CMK (cell line): ENCODE results near the gene SH3D21.

ENCODE experiments used
- DNase-seq: peaks from one replicate; pipeline ENCODE4 v3.0.0-alpha.2; 2010; ENCODE audit warnings: low read depth

The SH3D21 gene

DNA sequence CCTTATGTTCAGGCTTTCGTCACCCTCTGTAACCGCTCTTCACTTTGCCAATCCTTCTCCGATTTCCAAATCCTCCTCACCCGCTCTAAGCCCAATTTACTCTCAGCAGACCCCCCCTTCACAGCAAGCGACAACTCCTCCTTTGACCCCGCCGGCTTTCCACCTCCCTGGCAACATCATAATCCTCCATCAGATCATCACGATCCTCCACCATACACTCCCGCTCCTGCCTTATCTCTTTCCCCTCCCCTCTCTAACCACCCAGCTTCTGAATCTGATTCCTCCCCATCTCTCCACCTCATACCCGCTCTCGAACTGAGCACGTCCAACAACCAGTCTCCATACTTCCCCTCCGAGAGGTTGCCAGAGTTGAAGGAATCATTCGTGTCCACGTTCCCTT lies 24.8 kb downstream of the SH3D21 start:
- no peak for DNase-seq

DNA sequence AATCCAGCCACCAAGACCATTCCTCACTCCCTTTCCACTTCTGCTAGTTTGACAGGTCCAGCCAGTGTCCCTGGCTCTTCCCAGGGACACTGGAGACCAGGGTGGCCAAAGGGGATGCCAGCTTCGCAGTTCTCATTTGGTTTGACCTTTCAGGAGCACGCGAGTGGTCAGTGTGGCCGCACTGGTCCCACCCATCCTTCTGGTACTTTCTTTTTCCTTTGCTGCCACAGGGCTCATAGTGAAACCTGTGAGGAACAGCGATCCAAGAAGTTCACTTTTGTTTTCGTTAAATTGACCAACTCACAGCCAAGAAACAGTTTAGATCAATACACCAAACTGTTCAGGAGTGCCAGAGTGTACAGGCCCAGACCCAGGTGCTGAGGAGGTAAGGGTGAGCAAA lies 31.7 kb downstream of the SH3D21 start:
- no peak for DNase-seq

DNA sequence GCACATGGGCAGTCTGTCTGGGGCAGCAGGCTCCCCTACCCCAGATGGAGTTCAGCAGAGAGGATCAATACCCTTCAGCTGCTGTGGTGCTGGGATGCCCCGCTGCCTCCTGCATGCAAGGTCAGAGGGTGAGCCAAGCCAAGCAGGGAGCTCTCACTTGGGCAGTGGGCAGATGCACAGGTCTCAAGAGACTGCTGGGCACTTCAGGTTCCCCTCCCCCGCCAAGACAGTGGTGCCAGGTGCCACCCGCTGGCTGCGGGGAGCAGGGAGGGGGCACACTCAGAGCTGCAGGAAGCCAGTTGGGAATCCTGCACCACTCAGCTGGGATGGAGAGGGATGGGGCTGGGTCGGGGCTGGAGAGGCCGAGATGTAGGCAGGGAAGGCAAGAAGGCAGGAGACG lies 33.0 kb downstream of the SH3D21 start:
- DNase-seq: no peak

DNA sequence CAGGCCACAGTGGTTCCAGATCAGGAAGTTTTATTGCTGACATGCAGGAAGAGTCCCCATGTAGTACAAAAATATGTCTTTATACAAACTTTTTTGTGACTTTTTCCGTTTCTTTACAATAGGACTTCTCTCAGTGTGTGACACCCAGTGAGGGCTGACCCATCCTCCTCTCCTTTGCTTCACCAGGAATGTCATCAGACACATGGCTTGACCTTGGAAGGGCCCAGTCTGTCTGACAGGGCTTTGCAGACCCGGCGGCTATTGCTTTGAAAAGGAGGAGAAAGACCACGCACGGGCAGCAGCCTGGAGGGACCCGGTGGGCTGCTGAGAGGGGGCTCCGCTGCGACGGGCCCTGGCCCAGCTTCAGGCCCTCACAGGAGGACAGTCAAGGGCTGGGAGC lies 33.4 kb downstream of the SH3D21 start:
- DNase-seq: no peak

- DNase-seq: no peak
Observed at GRCh38 chr1:36341626-36342320, 35.6 kb downstream of the SH3D21 start.

- DNase-seq: no peak
Observed at GRCh38 chr1:36342426-36343185, 36.4 kb downstream of the SH3D21 start.

GRCh38 chr1:36343651-36344394 lies 37.7 kb downstream of the SH3D21 start:
- no peak for DNase-seq

GRCh38 chr1:36344395-36344680 lies 38.2 kb downstream of the SH3D21 start:
- no peak for DNase-seq

DNA sequence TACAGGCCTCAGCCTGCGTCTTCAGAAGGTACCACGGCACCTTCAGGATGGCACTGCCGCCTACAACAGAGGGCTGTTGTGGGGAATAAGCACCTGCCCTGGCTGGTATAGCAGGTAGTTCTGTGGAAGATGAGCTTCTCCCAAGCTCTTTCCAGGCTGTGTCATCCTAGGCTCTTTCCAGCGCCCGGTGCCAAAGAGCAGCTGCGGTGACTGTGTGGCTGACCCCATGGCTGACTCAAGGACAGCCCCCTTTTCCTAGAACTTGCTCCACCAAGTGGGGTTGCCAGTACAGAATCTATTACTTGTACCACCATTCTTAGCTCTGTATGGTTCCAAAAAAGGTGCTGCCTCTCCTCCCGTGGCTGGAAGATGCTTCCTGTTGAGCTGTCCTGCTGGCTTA lies 39.2 kb downstream of the SH3D21 start:
- DNase-seq: no peak

DNA sequence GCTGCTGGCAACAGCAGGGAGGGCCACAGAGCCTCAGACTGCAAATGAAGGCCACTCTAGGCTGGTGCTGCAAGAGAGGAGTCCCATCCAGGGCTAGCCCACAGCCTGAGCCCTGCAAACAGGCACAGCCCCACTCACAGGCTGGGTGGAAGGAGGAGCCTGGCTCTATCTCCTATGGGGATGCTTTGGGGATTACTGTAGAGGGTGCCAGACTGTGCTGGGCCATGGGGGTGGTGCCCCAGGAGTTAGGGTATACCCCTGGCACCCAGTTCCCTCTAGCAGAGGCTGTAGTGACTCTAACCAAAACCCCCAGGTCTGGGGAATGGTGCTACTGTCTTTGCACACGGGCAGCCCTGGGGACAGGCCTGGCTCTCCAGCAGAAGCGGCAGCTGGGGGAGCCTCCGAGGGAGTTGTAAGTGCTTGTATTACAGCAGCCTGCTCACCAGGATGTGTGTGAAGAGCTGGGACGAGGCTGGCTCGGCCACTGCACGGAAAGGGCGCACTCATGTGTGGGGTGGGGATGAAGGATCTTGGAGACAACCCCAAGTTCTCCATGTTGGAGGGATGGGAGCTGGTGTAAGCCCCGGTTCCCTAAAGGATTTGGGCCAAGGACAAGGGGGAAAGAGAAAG lies 40.7 kb downstream of the SH3D21 start:
- no peak for DNase-seq

- DNase-seq: no peak
Observed at GRCh38 chr1:36349241-36349671, 43.1 kb downstream of the SH3D21 start.

DNA sequence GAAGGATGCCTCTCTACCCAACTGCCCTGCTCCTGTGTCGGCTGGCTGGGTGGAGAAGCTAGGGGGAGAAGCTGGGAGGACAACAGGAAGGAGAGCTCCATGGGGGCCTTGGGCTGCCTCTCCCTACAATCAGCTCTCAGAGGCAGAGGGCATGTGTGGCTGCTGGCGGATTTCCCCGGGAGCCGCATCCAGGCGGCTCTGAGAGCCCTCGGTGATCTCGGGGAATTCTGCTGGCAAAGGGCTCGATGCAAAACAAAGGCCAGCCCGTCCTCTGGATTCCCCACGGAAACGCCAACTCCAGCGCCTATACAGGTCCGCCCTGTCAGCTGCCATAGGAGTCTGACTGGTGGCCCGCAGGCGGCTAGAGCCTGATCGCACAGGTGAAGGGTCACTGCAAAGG lies 43.7 kb downstream of the SH3D21 start:
- no peak for DNase-seq

DNA sequence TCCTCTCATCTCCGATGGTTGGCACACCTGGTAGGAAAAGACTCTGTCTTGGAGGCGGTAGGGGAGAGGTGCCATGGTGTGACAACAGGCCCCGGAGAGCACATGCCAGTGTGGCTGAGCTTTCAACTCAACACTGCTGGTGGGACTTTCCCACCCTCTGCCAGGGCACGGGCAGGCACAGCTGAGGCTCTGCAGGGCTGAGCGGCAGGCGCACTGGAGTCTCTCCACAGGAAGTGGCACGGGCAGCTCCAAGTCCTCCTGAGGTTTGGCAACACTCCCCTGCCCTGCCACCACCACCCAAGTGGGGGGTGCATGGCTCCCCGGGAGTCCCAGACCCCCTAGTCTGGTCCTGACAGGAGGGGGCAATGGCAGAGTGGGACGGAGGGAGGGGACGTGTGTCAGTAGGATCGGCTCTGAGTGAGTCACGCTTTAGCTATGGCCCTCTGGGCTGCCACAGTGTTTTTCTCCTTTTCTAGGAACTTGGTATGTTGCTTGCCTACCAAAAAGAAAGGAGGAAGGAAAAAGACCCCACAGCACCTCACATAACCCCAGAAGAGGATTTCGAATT lies 44.6 kb downstream of the SH3D21 start:
- no peak for DNase-seq

DNA sequence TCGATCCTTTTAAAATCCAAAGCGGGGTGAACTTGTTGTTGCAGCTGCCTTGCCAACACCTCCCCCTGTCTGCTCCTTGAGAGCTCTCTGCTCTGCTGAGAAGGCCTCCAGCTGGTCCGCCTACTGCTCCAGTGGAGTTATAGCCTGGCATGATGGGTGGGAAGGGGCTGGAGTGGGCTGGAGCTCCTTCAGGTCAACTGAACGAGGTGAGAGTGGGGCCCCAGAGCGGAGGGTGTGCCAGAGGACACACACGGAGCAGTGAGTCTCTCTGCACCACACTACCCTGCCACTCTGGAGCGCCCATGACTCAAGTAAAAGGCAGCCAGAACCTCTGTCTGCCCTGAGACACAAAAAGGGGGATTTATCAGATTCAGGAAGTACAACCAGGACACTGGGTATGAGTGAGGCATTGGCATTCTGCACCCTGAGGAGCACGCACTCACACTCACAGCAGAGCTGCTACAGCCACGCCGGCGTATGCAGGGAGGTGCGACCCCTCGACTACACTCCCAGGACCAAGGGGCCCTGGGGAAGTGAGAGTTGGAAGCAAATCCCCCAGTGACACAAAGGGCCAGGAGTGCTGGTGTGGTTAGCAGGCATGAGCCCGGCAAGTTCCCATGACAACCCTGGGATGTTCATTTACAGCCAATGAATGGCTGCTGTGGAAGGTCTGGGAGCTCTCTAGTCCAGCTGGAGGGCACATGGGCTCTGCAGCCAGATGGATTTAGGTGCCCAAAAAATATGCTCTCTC lies 45.2 kb downstream of the SH3D21 start:
- DNase-seq: no peak

- no peak for DNase-seq
Observed at GRCh38 chr1:36352125-36352909, 46.1 kb downstream of the SH3D21 start.

DNA sequence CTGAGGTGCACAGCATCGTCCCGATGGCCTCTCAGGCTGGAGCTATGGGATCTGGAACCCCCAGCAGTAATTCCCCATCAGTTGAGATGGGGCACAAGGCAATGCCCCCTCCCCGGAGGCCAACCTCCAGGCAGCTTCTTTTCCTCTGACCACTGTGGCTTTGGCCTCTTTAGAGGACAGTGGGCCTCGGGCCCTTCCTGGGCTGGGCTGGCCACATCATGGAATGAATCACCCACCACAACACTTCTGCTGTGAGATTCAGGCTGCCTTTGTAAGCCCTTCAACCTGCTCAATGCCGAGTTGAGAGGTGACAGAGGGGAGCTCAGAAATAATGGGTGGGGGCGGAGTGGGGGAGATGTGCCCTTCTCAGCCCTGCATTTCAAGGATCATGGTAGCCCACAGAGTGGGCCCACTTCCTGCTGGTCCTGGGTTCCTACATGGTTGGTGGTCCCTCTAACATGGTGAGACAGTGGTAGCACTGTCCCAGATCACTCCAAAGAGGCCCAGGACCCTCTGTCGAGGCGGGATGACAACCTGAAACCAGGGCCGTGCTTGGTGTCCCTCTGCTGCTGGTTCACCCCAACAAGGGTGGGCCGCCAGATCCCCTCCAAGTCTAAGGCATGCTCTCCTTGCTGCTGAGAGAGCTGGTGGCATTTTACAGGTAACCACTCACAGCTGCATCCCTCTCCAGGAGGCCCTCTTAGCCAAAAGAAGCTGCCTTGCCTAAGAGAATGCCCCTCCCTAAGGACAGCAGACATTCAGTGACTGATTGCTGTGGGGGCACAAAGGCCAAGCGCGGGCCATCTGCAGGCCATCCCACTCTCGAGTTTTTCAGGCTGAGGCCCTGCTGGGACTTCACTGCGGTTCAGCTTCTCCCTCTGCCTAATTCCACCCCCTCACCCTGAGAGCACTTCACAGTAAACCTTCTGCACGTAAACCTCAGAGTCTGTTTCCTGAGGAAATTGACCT lies 47.0 kb downstream of the SH3D21 start:
- no peak for DNase-seq

DNA sequence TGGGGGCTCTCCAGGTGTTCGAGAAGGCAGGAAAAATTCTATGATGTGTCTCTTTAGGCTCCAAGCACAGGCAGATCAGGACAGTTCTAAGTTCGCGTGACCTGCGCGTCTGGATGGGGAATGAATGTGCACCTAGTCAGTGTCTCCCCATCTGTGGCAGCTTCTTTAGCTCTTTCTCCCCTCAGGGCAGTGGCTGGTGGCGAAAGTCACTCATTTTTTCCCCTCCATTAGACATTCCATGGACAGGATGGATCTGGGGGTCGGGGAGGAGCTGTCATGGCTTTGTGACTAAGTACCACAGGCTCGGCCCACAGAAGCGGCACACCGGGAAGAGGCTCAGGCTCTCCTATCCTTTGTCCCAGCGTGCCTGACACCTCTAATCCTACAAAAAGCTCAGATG lies 48.3 kb downstream of the SH3D21 start:
- no peak for DNase-seq

- DNase-seq: no peak
Observed at GRCh38 chr1:36355811-36356210, 49.6 kb downstream of the SH3D21 start.

DNA sequence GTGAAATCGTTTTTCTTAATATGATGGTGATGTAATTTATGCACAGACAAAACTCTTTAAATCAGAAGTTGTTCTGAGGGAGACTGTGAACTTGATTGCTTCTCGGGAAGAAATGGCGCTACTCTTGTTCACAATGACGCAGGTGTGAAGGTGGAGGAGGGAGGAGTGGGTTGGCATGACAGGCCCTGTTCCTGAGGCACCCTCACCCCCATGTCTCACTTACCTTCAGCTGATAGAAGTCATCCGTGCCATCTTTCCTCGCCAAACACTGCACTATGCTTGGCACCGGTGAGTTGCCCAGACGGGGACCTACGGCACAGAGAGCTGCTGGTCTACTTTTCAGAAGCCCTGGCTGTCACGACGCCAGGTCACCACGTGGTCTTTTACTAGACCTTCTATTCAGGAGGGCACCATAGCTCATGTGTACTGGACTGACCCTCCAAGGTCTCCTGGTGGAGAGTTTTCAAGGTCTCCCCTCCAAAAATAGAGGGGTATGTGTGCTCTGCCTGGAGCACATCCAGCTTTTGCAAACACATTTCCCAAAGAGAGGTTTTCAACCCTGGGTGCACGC lies 52.4 kb downstream of the SH3D21 start:
- no peak for DNase-seq
